Motor neuron (in vitro differentiated cells): ENCODE data around the gene NOTCH1. TPM values are rescaled to one million over a fixed set of nuclear protein-coding genes. Genes with fewer than 3 reads are reported as not detected.
A peak's percentile ranks its signal among the peaks of the same experiment; 100 is the strongest.

Source experiments
- ATAC-seq, 8 experiments: fragments of 200-7000 bp; cut with Tn5 transposase; replicated peaks in 6 of 8; 2 replicates each; pipeline ENCODE4 v1.8.0; 2021; ENCODE audit warnings: mild to moderate bottlenecking in 8 of 8, moderate library complexity in 8 of 8
- H3K27ac ChIP-seq, 2 donors: fragments of 250-450 bp; sonication (Bioruptor Pico); 2 replicates each; pipeline ENCODE4 v1.9.0; 2021; ENCODE audit warnings: antibody characterized with exemption in 2 of 2, mild to moderate bottlenecking in 2 of 2, moderate library complexity in 1 of 2
- H3K4me1 ChIP-seq, 2 donors: fragments of 250-450 bp; sonication (Bioruptor Pico); replicated peaks in 1 of 2; 2 replicates each; pipeline ENCODE4 v1.6.1; 2021; ENCODE audit warnings: antibody characterized with exemption in 2 of 2, mild to moderate bottlenecking in 2 of 2, moderate library complexity in 1 of 2
- H3K4me3 ChIP-seq, 5 donors: fragments of 250-450 bp; sonication (Bioruptor Pico); 2 replicates each; pipeline ENCODE4 v1.9.0; 2021; ENCODE audit warnings: antibody characterized with exemption in 5 of 5, mild to moderate bottlenecking in 5 of 5, moderate library complexity in 4 of 5
- WGBS, 10 experiments: fragments of 450-650 bp; shearing (Covaris generic); methylation state at CpG; one replicate each; pipeline ENCODE4 v1.0.0; 2022; 5-methylcytosine and 5-hydroxymethylcytosine counted together
- in situ Hi-C, 9 experiments: fragments of 400-800 bp; cut with MboI; loops; one replicate each; pipeline ENCODE4 v1.15.0; 2021; ENCODE audit warnings: low sequenced_read_pairs in 9 of 9, low pct_unique_long_range_greater_than_20kb in 2 of 9; ENCODE audit not compliant: unreplicated experiment in 9 of 9
- total RNA-seq, 8 experiments: library from RNA; unstranded; fragments of 300-600 nt; gene quantifications; 2 replicates each; pipeline versions ENCODE4 v1.2.3 to v1.2.4, GENCODE V29; 2022

NOTCH1 gene
- total RNA-seq, 8 experiments from 2014 or later: 4.9 to 57.7 (median 17.6) TPM

DNA sequence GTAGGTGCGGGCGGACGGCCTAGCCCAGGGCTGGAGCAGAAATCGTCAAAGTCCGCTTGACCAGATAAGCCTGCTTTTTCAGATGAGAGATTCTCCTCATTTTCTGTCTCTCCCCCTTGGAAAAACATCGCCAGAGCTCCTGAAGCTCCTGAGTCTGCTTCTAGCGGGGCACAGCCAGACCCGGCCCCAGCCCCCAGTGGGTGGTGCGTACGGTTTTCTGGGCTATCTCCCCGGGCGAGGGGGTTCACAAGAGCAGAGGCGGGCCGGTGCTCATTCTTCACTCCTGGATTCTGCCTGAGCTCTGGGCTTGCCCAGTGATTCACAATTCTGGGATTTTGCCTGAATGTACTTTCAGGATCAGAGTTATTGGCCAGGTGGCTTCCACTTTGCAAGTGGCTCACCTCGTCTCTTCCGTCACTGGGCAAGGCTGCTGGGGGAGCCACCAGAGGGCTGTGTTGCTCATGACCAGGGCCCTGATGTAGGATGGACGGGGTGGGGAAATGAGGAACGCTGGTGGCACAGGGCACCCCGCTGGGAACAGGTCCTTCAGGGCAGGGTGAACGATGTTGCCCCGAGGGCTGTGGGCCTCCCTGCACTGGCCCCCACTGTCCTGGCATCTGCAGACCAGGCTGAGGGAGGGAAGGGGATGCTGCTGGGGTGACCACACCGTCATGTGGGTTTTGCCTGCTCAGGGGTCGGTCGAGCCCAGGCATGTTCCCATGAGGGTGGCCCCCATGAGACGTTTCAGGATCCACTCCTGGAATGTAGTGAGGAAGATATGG is 69.3 kb downstream of the NOTCH1 start:
- in situ Hi-C loops: loop anchor here in 2 of 9 experiments (25.0 kb wide), 1 partner anchor 161 kb away; no protein-coding TSS in a partner anchor
- 73 to 100% (median 93%) methylated on average over 2 to 6 of the region's 25 CpGs; no CpG with 5 or more reads in 2 of the 10 experiments for WGBS, 10 experiments
- Histone ChIP-seq H3K4me3 (no peak overlapping the region), H3K4me1 (peaks cover 5 to 7% of the 10 kb centered on the region in 2 donors), H3K27ac (no peak overlapping the region)
- ATAC-seq: peak in 5 of 8 experiments; percentile 5 to 39 (median 35)

DNA sequence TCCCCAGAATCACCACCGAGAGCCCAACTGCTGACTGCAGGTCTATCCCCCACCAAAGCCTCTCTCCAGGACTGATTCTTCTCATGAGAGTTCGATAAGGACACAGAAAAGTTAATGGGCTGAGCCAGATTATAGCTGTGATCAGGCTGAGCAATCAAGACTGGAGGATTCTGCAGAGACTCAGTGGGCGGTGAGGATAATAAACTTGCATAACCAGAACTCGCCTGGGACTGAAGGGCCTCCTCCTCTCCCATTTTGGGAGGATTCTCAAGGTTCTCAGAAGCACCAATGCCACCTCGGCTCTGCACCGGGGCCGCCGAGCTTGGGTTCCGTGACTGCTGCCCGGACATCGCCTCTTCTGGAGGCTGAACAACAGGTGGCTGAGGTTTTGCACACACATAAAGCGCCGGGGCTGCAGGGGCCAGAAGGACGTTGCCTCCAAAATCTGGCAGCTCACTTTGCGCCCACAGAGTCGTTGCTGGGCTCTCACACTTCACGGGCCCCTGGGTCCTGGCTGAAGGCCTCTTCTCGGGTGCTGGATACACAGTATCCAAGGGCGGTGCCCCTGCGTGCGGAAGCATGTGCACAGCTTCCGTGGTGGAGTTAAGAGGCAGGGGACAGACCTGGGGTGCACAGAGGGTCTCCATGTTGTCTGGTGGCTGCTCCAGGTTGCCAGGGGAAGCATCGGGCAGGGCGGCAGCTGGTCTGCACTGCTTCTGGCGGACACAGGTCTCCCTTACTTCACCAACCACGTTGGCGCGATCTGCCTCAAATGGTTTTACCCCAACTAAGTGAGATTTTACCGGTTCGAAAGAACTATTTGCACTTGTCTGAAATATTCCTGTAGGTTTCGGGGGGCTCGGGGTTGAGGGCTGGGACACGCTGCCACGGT is 70.6 kb downstream of the NOTCH1 start:
- Histone ChIP-seq H3K4me1 (no peaks in the 10 kb centered on the region), H3K27ac (no peak overlapping the region), H3K4me3 (no peak overlapping the region)
- in situ Hi-C loops: loop anchor here in 2 of 9 experiments (25.0 kb wide), 1 partner anchor 162 kb away; no protein-coding TSS in a partner anchor
- WGBS, 10 experiments: 87 to 97% (median 93%) methylated on average over 2 to 20 of the region's 34 CpGs; no CpG with 5 or more reads in 3 of the 10 experiments
- peak in 2 of 8 experiments; percentile 9 to 16 for ATAC-seq

DNA sequence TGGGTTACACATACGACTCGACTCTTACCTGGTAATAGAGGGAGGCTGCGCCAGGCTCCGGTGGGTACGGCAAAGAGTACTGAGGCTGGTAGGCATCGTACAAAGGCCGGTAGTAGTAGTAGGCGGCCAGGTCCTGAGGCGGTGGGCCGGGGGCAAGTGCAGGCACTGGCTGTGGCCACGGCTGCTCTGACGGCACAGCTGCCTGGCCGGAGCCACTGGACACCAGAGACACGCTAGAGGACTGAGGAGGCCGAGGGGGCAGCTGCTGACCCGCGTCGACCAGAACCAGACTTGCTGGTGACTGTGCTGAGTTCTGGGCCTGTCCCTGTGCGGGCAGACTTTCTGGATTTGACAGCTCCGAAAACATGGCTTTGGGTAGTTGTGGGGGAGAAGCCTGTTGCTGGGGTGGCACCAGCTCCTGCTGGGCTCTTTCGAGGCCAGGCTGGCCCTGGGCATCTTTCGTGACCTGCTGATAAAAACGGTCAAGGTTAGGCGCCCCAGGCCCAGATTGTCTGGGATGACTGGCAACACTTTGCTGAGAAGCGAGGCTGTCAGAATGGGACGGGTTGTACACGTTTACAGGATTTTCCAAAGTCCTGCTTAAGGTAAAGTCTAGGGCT is 71.7 kb downstream of the NOTCH1 start:
- ATAC-seq: no peak
- WGBS, 10 experiments: 50 to 100% (median 90%) methylated on average over 2 to 11 of the region's 27 CpGs; no CpG with 5 or more reads in 2 of the 10 experiments
- Histone ChIP-seq H3K4me3 (no peak overlapping the region), H3K27ac (no peak overlapping the region), H3K4me1 (no peaks in the 10 kb centered on the region)
- in situ Hi-C loops: no loop called here

DNA sequence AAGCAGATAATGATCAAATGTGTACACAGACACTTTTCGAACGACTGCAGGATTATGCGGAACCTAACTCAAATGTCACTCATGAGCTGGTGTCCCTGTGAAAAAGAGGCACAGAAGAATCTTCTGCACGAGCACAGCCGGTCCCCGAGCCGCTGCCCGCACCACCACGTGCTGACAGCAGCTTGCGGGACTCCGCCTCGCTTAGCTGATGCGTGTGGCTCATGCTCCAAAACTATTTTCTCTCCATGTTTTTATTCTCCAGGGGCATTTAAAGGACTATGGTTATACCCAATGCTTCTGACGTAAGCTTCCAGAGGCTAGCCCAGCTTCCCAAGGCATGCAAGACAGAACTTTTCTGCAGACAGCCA is 72.5 kb downstream of the NOTCH1 start:
- 80 to 100% (median 93%) methylated on average over 2 to 10 of the region's 14 CpGs; no CpG with 5 or more reads in 4 of the 10 experiments for WGBS, 10 experiments
- H3K4me1 ChIP-seq: no peaks in the 10 kb centered on the region
- no peak for ATAC-seq
- H3K27ac ChIP-seq: no peak overlapping the region
- in situ Hi-C loops: no loop called here
- no peak overlapping the region for H3K4me3 ChIP-seq

DNA sequence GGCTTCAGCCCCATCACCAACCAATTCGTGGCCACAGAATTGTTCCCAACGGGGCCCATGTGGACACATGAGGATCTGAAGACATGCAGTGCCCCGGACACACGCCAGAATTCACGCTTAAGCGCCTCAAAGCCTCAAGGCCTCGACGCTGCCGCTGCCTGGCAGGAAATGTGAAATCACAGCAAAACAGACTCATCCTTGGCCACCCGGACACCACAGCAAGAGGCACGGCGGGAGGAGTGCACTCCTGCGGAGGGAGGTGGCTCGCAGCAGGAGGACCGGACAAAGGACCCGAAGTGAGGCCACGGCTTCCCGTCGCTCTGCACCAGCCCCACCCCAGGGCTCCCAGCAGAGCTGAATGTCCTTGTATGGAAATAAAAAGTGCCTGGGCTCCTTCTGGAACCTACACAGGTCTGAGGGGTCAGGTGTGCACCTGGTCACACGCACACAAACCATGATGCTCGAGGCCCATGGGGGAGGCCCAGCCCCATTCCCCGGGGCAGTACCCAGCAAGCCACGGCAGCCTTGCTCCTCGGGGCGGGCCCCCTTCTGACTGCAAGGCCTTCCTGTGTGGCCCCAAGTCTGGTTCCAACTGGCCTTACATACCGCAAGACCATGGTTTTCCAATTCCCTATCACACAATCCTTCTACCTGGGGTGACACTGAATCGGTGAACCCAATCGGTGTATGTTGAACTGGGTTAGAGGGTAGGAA is 73.1 kb downstream of the NOTCH1 start:
- in situ Hi-C loops: no loop called here
- no peak overlapping the region for H3K4me3 ChIP-seq
- H3K27ac ChIP-seq: no peak overlapping the region
- ATAC-seq: no peak
- WGBS, 10 experiments: 82 to 100% (median 96%) methylated on average over 2 to 6 of the region's 28 CpGs; no CpG with 5 or more reads in 6 of the 10 experiments
- H3K4me1 ChIP-seq: no peaks in the 10 kb centered on the region

DNA sequence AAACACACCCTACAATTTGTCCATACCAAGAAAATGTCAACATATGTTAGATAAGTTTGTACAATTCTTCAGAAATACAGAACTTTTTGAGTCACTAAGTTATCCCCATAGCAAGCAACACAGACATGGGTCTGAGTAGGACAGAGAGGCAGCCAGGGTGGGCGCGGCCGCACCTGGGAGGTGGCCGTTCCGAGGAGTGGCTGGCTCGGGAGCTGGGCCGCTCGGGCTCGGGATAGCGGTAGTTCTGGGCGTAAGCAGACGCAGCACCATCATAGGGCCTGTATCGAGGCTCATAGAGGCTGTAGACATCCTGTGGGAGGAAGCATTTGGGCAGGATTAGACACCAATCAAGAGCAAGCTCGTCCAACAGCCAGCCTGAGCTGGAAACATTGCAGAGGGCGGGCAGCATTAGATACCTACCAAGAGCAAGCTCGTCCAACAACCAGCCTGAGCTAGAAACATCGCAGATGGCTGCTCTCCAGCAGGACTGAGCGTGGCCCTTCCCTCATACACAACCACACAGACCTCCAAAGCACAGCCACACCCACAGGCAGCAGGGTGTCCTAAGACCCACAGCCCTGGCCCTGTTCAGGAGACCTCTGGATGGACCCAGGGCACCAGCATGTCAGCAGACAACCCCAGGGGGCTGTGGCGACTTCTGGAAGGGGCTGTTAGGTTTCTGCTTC is 73.9 kb downstream of the NOTCH1 start:
- in situ Hi-C loops: no loop called here
- WGBS, 10 experiments: 67 to 100% (median 94%) methylated on average over 1 to 14 of the region's 19 CpGs; no CpG with 5 or more reads in 1 of the 10 experiments
- H3K27ac ChIP-seq: no peak overlapping the region
- H3K4me1 ChIP-seq: no peaks in the 10 kb centered on the region
- peak in 1 of 8 experiments; percentile 18 for ATAC-seq
- H3K4me3 ChIP-seq: no peak overlapping the region

DNA sequence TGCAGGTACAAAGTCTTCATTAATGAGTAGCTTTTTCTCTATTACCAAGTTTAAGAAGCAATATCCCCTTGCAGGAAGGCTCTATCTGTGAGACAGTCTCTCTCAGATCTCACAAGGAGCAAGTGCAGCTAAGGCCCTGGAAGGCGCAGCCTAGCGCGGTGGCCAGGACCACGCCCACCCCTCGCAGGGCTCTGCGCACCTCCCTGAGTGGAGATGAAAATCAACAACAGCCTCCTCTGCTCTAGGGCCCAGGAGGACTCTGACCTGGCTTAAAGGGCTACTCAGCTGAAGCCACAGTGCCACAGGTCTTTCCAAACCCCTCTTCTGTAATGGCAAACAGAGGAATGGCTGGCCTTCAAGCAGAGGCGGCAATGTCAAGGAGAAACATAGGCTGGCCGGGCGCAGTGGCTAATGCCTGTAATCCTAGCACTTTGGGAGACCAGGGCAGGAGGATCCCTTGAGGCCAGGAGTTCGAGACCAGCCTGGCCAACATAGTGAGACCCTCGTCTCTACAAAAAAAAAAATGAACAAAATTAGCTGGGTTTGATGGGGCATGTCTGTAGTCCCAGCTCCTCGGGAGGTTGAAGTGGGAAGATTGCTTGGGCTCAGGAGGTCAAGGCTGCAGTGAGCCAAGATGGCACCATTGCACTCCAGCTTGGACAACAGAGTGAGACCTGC is 74.9 kb downstream of the NOTCH1 start:
- Histone ChIP-seq H3K4me3 (no peak overlapping the region), H3K4me1 (no peaks in the 10 kb centered on the region), H3K27ac (no peak overlapping the region)
- WGBS, 10 experiments: 83 to 100% (median 100%) methylated on average over 1 to 7 of the region's 12 CpGs; no CpG with 5 or more reads in 3 of the 10 experiments
- ATAC-seq: no peak
- in situ Hi-C loops: no loop called here

DNA sequence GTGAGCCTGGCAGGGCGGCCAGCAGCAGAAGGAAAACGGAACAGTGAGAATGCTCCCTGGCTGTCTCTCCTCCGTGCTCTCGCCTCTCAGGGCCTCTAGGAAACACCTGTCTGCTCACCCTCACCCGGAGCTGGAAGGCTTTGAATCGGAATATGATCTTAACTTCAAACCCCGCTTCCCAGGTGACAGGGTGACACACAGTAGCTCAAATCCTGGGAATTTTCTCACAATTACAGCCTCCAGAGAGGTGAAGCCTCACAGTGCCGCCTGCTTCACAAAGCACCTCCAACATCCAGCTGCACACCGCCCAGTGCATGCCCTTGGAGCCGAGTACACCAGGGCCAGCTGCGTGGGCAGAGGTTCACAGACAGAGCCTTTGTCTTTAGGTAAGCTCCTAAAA is 75.5 kb downstream of the NOTCH1 start:
- Histone ChIP-seq H3K4me1 (no peaks in the 10 kb centered on the region), H3K4me3 (no peak overlapping the region), H3K27ac (no peak overlapping the region)
- in situ Hi-C loops: no loop called here
- ATAC-seq: no peak
- WGBS, 10 experiments: 72 to 100% (median 100%) methylated on average over 1 to 9 of the region's 11 CpGs; no CpG with 5 or more reads in 1 of the 10 experiments

DNA sequence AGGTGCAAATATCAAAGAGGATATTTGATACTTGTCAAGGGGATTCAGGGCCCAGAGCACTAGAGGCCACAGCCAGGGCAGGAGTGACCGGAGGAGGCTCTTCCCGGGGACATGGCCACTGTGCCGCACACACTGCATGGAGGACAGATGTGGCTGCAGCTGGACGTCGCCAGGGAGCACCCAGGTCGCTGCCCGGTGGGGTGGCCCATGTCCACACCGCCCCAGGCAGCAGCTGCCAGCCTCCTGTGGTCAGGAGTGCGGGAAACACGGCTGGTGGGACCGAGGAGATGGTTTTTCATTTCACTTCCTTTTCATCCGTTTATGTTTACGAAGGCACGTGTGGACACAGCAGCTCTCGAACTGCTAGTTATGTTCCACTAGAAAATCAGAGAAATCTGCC is 78.1 kb downstream of the NOTCH1 start:
- 77 to 100% (median 93%) methylated on average over 2 to 9 of the region's 15 CpGs; no CpG with 5 or more reads in 3 of the 10 experiments for WGBS, 10 experiments
- Histone ChIP-seq H3K27ac (no peak overlapping the region), H3K4me1 (no peaks in the 10 kb centered on the region), H3K4me3 (no peak overlapping the region)
- in situ Hi-C loops: no loop called here
- ATAC-seq: no peak

DNA sequence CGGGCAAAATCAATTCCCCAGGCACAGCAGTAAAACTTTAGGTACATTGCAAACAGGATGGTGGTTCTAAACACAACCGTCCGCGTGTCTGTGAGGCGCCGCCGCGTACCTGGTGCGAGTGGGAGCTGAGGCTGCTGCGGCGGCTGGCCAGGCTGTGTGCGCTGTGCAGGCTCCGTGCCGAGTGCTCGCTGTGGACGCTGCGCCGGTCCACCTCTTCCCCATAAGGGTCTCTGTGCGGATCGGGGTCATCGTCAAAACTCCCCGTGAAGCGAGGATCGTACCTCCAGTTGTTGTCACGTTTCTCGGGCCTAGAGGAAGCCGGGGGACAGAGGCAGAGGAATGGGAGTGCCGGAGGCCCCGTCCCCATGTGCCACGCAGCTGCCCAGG is 79.7 kb downstream of the NOTCH1 start:
- Histone ChIP-seq H3K27ac (no peak overlapping the region), H3K4me1 (no peaks in the 10 kb centered on the region), H3K4me3 (no peak overlapping the region)
- peak in 3 of 8 experiments; percentile 18 to 31 (median 25) for ATAC-seq
- WGBS, 10 experiments: 93 to 96% (median 94%) methylated on average over 3 to 27 of the region's 30 CpGs; no CpG with 5 or more reads in 6 of the 10 experiments
- in situ Hi-C loops: no loop called here

DNA sequence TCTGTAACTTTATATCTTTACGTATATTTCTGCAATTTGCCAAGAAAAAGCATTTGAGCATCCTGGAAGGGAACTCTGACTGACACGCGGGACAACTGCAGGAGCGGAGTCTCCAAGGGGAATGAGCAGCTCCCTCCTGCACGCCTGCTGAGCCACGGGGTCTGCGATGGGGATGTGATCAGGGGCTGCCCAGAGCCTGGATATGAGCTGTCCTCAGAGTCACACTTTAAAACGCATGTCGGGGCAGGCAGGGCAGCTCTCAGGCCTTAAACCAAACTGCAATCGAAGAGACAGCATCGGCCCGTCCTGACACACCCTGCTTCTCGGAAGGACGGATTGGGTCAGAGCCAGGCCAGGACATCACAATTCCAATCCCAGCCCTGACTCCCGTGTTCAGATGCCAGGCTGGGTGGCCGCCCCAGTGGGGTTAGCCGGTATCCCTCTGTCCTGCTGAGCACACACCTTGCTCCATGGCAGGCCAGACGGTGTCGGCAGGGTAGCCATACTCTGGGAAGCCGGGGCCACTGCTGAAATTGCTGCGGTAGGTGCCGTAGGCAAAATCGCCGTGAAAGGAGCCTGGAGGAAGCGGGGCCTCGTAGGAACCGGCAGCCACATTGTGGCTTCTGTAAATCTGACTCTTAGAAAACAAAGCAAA is 80.2 kb downstream of the NOTCH1 start:
- ATAC-seq: peak in 2 of 8 experiments; percentile 10 to 28
- in situ Hi-C loops: no loop called here
- WGBS, 10 experiments: 81 to 100% (median 94%) methylated on average over 1 to 20 of the region's 27 CpGs; no CpG with 5 or more reads in 3 of the 10 experiments
- H3K27ac ChIP-seq: no peak overlapping the region
- H3K4me1 ChIP-seq: no peaks in the 10 kb centered on the region
- H3K4me3 ChIP-seq: no peak overlapping the region
